Measurements from ENCODE around the gene TTYH2. TPM values are rescaled to one million over a fixed set of nuclear protein-coding genes. Genes with fewer than 3 reads are reported as not detected.

The TTYH2 gene
- total RNA-seq: 7.1 and 15.8 TPM in 2 replicates

DNA sequence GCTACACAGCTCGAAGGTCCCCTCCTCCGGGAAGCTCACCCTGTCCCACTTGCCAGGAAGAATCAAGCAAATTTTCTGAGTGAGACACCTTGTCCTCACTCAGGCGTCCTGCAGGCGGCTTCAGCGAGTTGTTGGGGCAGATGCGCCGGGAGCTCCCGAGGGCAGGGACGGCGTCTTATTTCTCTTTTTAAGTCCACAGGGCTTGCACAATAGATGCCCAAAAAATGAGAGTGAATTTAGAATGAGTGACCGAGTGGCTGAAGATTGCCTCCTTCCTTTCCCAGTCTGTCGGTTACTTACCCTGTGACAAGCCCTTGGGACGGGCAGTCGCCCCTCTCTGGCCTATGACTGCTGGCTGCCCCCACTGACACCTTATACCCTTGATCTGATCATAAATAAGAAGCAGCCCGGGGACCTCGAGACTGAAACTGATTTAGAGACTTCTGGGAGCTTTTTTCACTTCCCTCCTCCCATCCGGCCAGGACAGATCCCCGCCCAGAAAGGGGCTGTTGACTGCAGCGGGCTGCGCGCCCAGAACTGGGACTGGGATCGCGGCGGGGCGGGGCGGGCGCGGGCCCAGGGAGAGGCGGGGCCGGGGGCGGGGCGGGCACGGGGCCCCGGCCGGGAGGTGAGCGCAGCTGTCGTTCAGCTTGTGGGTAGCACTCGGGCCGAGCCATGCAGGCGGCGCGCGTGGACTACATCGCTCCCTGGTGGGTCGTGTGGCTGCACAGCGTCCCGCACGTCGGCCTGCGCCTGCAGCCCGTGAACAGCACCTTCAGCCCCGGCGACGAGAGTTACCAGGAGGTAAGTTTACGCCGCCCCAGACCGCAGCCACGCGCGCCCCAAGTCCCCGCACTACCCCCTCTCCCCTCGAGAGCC, at the start of gene TTYH2:
Gene TTYH2, plus strand, starts transcription at position 659 of the 879 bp plus-strand sequence. Its CDS starts 17 bp downstream, at position 676.

DNA sequence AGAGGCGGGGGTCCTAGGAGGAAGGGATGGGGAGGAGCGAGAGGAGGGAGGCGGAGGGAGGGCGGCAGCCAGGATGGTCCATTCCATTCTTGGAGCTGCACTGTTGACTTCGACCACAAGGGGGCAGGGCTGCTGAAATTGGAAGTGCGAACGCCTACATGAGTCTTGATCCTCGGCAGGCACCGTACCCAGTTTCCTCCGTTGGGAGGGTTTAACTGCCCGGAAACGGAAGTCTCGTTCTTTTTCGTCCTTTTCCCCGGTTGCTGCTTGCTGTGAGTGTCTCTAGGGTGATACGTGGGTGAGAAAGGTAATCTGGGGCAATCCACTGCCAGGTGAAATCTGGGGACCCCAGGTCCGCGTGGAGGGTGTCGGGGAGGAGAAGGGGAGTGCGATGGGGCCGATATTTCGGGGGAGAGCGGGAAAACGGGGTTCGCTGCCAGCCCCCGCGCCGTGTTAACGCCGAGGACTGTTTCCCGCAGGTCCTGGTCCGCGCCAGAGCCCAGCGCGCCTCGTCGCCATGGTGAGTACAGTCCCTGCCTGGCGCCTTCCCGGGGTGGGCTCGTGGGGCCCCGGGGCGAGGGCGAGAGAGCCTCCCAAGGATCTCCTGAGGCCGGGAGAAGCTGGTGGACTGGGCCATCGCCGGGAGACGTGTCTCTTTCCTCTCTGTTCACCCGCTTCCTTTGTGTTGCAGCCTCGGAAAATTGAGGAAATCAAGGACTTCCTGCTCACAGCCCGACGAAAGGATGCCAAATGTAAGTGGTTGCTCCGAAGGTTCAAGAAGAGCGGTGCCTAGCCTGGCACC, 9.7 kb upstream of the TTYH2 start, which contains the start of gene RPL38:
Gene RPL38, plus strand, starts transcription at position 240 of the 802 bp plus-strand sequence. Its CDS starts 278 bp downstream, at position 518.

DNA sequence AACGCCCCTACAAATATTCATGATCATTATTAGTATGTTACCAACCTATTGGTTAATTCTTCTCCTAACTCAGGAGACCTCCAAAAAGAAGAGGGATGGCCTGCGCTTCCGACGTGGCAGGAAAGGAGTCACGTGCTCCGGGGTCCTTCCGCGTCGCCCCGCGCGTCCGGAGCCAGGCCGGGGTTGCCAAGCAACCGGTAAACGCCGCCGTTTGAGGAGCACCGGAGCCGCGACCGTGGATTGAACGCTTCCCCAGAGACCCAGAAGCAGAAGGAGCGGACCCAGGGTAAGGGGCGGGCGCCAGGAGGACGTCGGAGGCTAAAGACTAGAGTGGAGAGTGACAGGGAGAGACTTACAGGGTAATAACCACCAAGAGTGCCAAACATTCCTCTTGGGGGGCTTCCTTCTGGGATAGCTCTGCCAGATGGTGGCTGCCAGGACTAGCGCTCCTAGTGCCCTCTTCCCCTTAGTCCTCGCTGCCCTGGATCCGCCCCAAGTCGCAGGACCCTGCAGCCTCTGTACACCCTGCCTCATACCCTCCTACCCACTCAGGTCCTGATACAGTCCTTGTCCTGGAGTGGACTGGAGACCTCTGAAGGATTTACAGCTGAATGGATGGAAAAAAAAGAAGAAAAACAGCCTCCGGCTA, 60.8 kb downstream of the TTYH2 start, which contains the start of gene DNAI2:
Gene DNAI2, plus strand, starts transcription at position 175 of the 649 bp plus-strand sequence. CDS start 7,584 bp downstream, outside the sequence.

Other genes starting within 250 kb of the TTYH2 start
- gene RPL38, start 9.9 kb upstream of the TTYH2 start, total RNA-seq: 443 and 450 TPM in 2 replicates
- gene DNAI2, start 60.7 kb downstream of the TTYH2 start, total RNA-seq: not detected in 2 replicates
- gene KIF19, start 112.7 kb downstream of the TTYH2 start, total RNA-seq: 0.54 and 1.1 TPM in 2 replicates
- not detected in 2 replicates for gene BTBD17, start 148.3 kb downstream of the TTYH2 start, total RNA-seq
- gene GPR142, start 153.9 kb downstream of the TTYH2 start, total RNA-seq: not detected in 2 replicates
- 44.6 and 47.7 TPM in 2 replicates for gene GPRC5C, start 218.5 kb downstream of the TTYH2 start, total RNA-seq

Data from cardiac ventricle fibroblast (primary cell).